ENCODE data around the gene DNAAF8.

Gene DNAAF8

DNA sequence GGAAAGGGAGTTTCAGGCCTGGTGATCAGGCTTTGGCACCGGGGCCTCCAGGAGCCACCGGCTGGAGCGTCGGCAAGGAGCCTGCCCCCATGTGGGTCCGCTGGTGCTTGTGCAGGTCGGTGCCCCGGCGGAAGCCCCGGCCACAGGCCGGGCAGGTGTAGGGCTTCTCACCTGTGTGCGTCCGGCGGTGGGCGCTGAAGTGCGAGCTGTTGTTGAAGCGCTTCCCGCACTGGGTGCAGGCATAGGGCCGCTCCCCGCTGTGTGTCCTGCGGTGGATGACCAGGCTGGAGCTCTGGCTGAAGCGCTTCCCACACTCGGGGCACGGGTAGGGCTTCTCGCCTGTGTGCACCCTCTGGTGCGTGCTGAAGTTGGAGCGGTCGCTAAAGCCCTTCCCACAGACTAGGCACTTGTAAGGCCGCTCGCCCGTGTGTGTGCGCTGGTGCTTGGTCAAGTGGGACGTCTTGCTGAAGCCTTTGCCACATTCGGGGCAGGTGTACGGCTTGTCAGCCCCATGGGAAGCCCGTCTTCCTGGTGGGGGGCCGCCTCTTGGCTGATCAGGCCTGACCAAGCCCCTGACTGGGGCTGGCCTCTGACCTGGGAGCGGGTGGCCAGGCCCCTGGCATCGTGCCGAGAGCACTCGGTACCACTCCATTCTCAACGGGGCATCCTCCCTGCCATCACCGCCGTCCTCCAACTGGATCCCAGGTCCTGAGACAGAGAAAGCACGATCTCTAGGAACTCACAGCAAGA lies 18.2 kb downstream of the DNAAF8 start:
- no peak for TF ChIP-seq CTCF (IDR thresholded peaks at IDR 0.05)
- Histone ChIP-seq H3K27ac (no peak overlapping the region), H3K4me1 (ENCODE audit: control insufficient read depth in 1 of 2, insufficient read depth in 1 of 2, low read depth in 1 of 2, low read length in 1 of 2) (no peaks in the 10 kb centered on the region), H3K9me3 (no peaks in the 10 kb centered on the region), H3K36me3 (peaks cover 41% of the 10 kb centered on the region), H3K4me3 (ENCODE audit: low read depth in 1 of 2, low read length in 1 of 2) (no peak overlapping the region), H3K27me3 (no peaks in the 10 kb centered on the region)

- H3K4me3 ChIP-seq (ENCODE audit: low read depth in 1 of 2, low read length in 1 of 2), result no peak overlapping the region
- H3K4me1 ChIP-seq (ENCODE audit: control insufficient read depth in 1 of 2, insufficient read depth in 1 of 2, low read depth in 1 of 2, low read length in 1 of 2), result no peaks in the 10 kb centered on the region
- peaks cover 44% of the 10 kb centered on the region for H3K36me3 ChIP-seq
- no peaks in the 10 kb centered on the region for H3K9me3 ChIP-seq
- no peak overlapping the region for H3K27ac ChIP-seq
- no peak for TF ChIP-seq CTCF (IDR thresholded peaks at IDR 0.05)
- no peaks in the 10 kb centered on the region for H3K27me3 ChIP-seq
Observed at GRCh38 chr16:4753227-4753626, 18.9 kb downstream of the DNAAF8 start.

DNA sequence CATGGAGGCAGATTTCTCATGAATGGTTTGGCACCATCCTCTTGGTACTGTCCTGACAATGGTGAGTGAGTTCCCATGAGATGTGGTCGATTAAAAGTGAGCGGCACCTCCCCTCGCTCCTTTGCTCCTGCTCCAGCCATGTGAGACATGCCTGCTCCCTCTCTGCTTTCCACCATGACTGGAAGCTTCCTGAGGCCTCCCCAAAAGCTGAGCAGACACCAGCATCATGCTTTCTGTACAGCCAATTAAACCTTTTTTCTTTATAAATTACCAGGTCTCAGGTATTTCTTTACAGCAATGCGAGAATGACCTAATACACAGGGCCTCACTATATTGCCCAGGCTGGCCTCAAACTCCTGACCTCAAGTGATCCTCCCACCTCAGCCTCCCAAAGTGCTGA lies 20.5 kb downstream of the DNAAF8 start:
- Histone ChIP-seq H3K36me3 (peaks cover 51% of the 10 kb centered on the region), H3K4me3 (ENCODE audit: low read depth in 1 of 2, low read length in 1 of 2) (no peak overlapping the region), H3K4me1 (ENCODE audit: control insufficient read depth in 1 of 2, insufficient read depth in 1 of 2, low read depth in 1 of 2, low read length in 1 of 2) (no peaks in the 10 kb centered on the region), H3K9me3 (no peaks in the 10 kb centered on the region), H3K27me3 (no peaks in the 10 kb centered on the region), H3K27ac (no peak overlapping the region)
- no peak for TF ChIP-seq CTCF (IDR thresholded peaks at IDR 0.05)

DNA sequence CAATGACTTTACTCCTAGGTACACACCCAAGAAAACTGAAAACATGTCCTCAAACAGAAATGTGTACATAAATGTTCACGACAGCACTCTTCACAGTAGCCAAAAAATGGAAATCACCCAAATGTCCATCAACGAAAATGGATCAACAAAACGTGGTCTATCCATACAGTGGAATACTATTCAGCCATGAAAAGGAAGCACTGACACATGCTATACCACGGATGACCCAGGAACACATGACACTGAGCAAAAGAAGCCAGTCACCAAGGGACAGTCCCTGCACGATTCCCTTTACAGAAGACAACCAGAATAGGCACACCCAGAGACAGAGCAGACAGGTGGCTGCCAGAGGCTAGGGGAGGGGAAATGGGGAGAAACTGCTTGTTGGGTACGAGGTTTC lies 21.4 kb downstream of the DNAAF8 start:
- no peak overlapping the region for H3K4me3 ChIP-seq (ENCODE audit: low read depth in 1 of 2, low read length in 1 of 2)
- no peaks in the 10 kb centered on the region for H3K9me3 ChIP-seq
- H3K4me1 ChIP-seq (ENCODE audit: control insufficient read depth in 1 of 2, insufficient read depth in 1 of 2, low read depth in 1 of 2, low read length in 1 of 2), result no peaks in the 10 kb centered on the region
- no peak overlapping the region for H3K27ac ChIP-seq
- no peaks in the 10 kb centered on the region for H3K27me3 ChIP-seq
- H3K36me3 ChIP-seq, result peaks cover 59% of the 10 kb centered on the region
- no peak for TF ChIP-seq CTCF (IDR thresholded peaks at IDR 0.05)

- peaks cover 45% of the 10 kb centered on the region for H3K36me3 ChIP-seq
- H3K27me3 ChIP-seq, result no peaks in the 10 kb centered on the region
- H3K4me1 ChIP-seq (ENCODE audit: control insufficient read depth in 1 of 2, insufficient read depth in 1 of 2, low read depth in 1 of 2, low read length in 1 of 2), result no peaks in the 10 kb centered on the region
- H3K4me3 ChIP-seq (ENCODE audit: low read depth in 1 of 2, low read length in 1 of 2), result no peak overlapping the region
- TF ChIP-seq CTCF (IDR thresholded peaks at IDR 0.05), result no peak
- H3K27ac ChIP-seq, result no peak overlapping the region
- no peaks in the 10 kb centered on the region for H3K9me3 ChIP-seq
Observed at GRCh38 chr16:4760221-4760910, 26.0 kb downstream of the DNAAF8 start.
